ENCODE data around the gene P3H1. TPM values are rescaled to one million over a fixed set of nuclear protein-coding genes. Genes with fewer than 3 reads are reported as not detected.

Gene P3H1
- total RNA-seq, 1 experiment from 2014 or later = 32.9 TPM

DNA sequence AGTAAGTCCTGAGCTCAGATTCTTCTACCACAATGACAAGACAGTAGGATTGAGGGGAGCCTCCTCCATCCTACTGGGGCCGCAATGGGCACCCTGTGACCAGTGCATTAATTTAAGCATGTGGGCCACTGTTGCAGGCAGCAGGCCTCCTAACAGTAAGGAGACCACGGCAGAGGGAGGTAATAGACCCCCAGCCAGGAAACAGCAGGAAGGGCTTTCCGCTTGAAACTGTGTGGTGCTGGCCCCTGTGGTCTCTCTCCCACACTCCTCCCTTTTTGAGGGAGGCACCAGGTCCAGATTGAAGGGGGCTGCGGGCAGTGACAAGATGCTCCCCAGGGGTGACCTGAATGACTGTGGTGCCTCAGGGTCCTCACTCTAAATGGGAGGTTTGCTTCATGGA lies 25.1 kb downstream of the P3H1 start:
- Histone ChIP-seq H3K9me2 (ENCODE audit: insufficient read depth) (no peaks in the 10 kb centered on the region), H3K27me3 (ENCODE audit: insufficient read depth, low read length) (no peaks in the 10 kb centered on the region), H2AFZ (ENCODE audit: low read depth, low read length, poor library complexity, severe bottlenecking) (no peak overlapping the region), H3K4me2 (ENCODE audit: low read length) (no peak overlapping the region), H3K79me2 (ENCODE audit: insufficient read depth, low read length) (no peaks in the 10 kb centered on the region), H3K9ac (ENCODE audit: low read length) (no peak overlapping the region), H3K36me3 (ENCODE audit: control insufficient read depth in 1 of 2, insufficient read depth in 2 of 2, low read length in 2 of 2) (no peaks in the 10 kb centered on the region), H3K4me3 (replicated peaks in 1 of 2; ENCODE audit: low read depth in 1 of 2, low read length in 2 of 2) (no peak overlapping the region), H4K20me1 (ENCODE audit: insufficient read depth) (no peaks in the 10 kb centered on the region), H3K27ac (ENCODE audit: low read depth, low read length) (no peak overlapping the region), H3K4me1 (ENCODE audit: control insufficient read depth in 1 of 2, insufficient read depth in 2 of 2, low read length in 2 of 2) (no peaks in the 10 kb centered on the region; a peak in 1 of 4 replicates), H3K9me3 (ENCODE audit: control insufficient read depth in 1 of 2, insufficient read depth in 1 of 2, low read depth in 1 of 2, low read length in 2 of 2) (no peaks in the 10 kb centered on the region)
- TF ChIP-seq SRF (IDR thresholded peaks at IDR 0.05; ENCODE audit: low read depth) = no peak
- TF ChIP-seq SP1 (IDR thresholded peaks at IDR 0.05; ENCODE audit: low read depth) = no peak
- TF ChIP-seq, protein P1, sequence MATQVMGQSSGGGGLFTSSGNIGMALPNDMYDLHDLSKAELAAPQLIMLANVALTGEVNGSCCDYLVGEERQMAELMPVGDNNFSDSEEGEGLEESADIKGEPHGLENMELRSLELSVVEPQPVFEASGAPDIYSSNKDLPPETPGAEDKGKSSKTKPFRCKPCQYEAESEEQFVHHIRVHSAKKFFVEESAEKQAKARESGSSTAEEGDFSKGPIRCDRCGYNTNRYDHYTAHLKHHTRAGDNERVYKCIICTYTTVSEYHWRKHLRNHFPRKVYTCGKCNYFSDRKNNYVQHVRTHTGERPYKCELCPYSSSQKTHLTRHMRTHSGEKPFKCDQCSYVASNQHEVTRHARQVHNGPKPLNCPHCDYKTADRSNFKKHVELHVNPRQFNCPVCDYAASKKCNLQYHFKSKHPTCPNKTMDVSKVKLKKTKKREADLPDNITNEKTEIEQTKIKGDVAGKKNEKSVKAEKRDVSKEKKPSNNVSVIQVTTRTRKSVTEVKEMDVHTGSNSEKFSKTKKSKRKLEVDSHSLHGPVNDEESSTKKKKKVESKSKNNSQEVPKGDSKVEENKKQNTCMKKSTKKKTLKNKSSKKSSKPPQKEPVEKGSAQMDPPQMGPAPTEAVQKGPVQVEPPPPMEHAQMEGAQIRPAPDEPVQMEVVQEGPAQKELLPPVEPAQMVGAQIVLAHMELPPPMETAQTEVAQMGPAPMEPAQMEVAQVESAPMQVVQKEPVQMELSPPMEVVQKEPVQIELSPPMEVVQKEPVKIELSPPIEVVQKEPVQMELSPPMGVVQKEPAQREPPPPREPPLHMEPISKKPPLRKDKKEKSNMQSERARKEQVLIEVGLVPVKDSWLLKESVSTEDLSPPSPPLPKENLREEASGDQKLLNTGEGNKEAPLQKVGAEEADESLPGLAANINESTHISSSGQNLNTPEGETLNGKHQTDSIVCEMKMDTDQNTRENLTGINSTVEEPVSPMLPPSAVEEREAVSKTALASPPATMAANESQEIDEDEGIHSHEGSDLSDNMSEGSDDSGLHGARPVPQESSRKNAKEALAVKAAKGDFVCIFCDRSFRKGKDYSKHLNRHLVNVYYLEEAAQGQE (IDR thresholded peaks at IDR 0.05; ENCODE audit: low read depth) = no peak
- TF ChIP-seq ZNF274 (IDR thresholded peaks at IDR 0.05; ENCODE audit: low read depth, low read length) = no peak
- TF ChIP-seq EGR1 (IDR thresholded peaks at IDR 0.05; ENCODE audit: low read depth) = no peak
- RAD21 ChIA-PET (ENCODE audit: low non-redundant PET in 1 of 2, low total read pairs in 2 of 2, uncharacterized antibody in 2 of 2, unreplicated experiment in 2 of 2) = no interaction called here
- DNase-seq (ENCODE audit: low read depth, low spot score) = no peak
- intact Hi-C loops (cut with micrococcal nuclease) = no loop called here
- POLR2A ChIA-PET = no interaction called here
- CTCF ChIA-PET = no interaction called here
- BruUV-seq (replicated peaks) = no TSS peak
- no peak for ATAC-seq

DNA sequence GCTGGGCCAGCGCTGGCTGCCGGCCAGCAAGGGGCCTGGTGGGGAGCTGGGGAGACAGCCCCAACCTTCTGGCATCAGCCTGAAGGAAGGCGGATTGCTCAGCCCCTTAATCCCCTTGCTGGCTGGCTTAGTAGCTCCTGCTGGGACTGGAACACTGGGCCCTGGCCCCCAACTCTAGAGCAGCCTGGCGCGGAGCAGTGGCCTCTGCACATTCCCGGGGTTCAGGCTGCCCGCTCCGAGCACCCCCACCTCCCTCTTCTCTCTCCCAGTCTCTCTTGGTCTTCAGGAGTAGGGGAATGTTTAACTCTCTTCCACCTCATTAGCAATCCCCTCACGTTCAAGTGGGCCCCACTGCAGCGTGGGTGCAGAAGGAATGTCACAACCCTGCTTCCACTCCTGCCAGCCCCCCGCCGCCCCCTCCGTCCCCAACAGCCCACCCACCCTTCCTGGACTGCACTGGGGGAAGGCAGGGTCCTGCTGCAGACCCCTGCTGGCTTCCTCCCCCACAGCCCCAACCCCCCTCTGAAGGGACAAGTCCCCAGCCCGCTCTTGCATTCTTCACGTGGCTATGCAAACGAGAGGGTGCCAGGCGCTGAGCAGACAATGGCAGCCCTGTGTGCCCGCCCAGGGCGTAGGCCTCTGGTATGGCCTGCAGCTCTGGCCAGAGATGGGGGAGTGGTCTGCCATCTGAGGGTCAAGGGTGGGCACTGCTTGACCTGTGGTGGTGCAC lies 25.8 kb downstream of the P3H1 start:
- RAD21 ChIA-PET (ENCODE audit: low non-redundant PET in 1 of 2, low total read pairs in 2 of 2, uncharacterized antibody in 2 of 2, unreplicated experiment in 2 of 2) = no interaction called here
- Histone ChIP-seq H2AFZ (ENCODE audit: low read depth, low read length, poor library complexity, severe bottlenecking) (no peak overlapping the region), H3K36me3 (ENCODE audit: control insufficient read depth in 1 of 2, insufficient read depth in 2 of 2, low read length in 2 of 2) (no peaks in the 10 kb centered on the region), H3K27me3 (ENCODE audit: insufficient read depth, low read length) (no peaks in the 10 kb centered on the region), H3K79me2 (ENCODE audit: insufficient read depth, low read length) (no peaks in the 10 kb centered on the region), H3K4me3 (replicated peaks in 1 of 2; ENCODE audit: low read depth in 1 of 2, low read length in 2 of 2) (no peak overlapping the region), H3K9ac (ENCODE audit: low read length) (no peak overlapping the region), H3K4me1 (ENCODE audit: control insufficient read depth in 1 of 2, insufficient read depth in 2 of 2, low read length in 2 of 2) (peaks cover 0 to 5% of the 10 kb centered on the region in 2 experiments; a peak in 3 of 4 replicates), H3K9me2 (ENCODE audit: insufficient read depth) (no peaks in the 10 kb centered on the region), H3K4me2 (ENCODE audit: low read length) (no peak overlapping the region), H3K27ac (ENCODE audit: low read depth, low read length) (no peak overlapping the region), H4K20me1 (ENCODE audit: insufficient read depth) (no peaks in the 10 kb centered on the region), H3K9me3 (ENCODE audit: control insufficient read depth in 1 of 2, insufficient read depth in 1 of 2, low read depth in 1 of 2, low read length in 2 of 2) (no peaks in the 10 kb centered on the region)
- POLR2A ChIA-PET = no interaction called here
- CTCF ChIA-PET = no interaction called here
- intact Hi-C loops (cut with micrococcal nuclease) = no loop called here
- BruUV-seq (replicated peaks) = no TSS peak
- DNase-seq (ENCODE audit: low read depth, low spot score) (no peak), ATAC-seq (no peak)
- TF ChIP-seq, protein P2, sequence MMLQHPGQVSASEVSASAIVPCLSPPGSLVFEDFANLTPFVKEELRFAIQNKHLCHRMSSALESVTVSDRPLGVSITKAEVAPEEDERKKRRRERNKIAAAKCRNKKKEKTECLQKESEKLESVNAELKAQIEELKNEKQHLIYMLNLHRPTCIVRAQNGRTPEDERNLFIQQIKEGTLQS (IDR thresholded peaks at IDR 0.05) = no peak
- TF ChIP-seq YY1 (IDR thresholded peaks at IDR 0.05; ENCODE audit: extremely low read depth, insufficient replicate concordance, low read depth, low read length) (no peak), ELF1 (IDR thresholded peaks at IDR 0.05; ENCODE audit: borderline replicate concordance, low read depth) (no peak), CEBPB (IDR thresholded peaks at IDR 0.05; ENCODE audit: low read depth) (no peak), ZNF274 (IDR thresholded peaks at IDR 0.05; ENCODE audit: low read depth, low read length) (no peak), RAD21 (IDR thresholded peaks at IDR 0.05; ENCODE audit: low read depth) (no peak), SP1 (IDR thresholded peaks at IDR 0.05; ENCODE audit: low read depth) (no peak), SRF (IDR thresholded peaks at IDR 0.05; ENCODE audit: low read depth) (no peak), CBX3 (IDR thresholded peaks at IDR 0.05; ENCODE audit: low read depth) (no peak), POLR2AphosphoS5 (IDR thresholded peaks at IDR 0.05; ENCODE audit: low read depth, low read length) (no peak), POLR2A (IDR thresholded peaks at IDR 0.05; ENCODE audit: borderline replicate concordance, extremely low read depth, insufficient read depth, insufficient read length) (no peak), TCF7L2 (IDR thresholded peaks at IDR 0.05; ENCODE audit: borderline replicate concordance, extremely low read depth, insufficient read depth, insufficient read length) (no peak), SIN3A (IDR thresholded peaks at IDR 0.05; ENCODE audit: low read depth) (no peak)
- TF ChIP-seq, protein P3, sequence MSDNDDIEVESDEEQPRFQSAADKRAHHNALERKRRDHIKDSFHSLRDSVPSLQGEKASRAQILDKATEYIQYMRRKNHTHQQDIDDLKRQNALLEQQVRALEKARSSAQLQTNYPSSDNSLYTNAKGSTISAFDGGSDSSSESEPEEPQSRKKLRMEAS (IDR thresholded peaks at IDR 0.05) = no peak

All from HCT116 (cell line).